Hepatocyte (in vitro differentiated cells): ENCODE data around the gene GLS. TPM values are rescaled to one million over a fixed set of nuclear protein-coding genes. Genes with fewer than 3 reads are reported as not detected.
A peak's percentile ranks its signal among the peaks of the same experiment; 100 is the strongest.

Experiments
- DNase-seq: peaks from one replicate; pipeline ENCODE4 v3.0.0-alpha.2; 2016; ENCODE audit warnings: low spot score
- H2AFZ ChIP-seq: fragments of 200-600 bp; sonication (generic); 2 replicates; pipeline ENCODE4 v1.6.0; 2016; ENCODE audit warnings: antibody characterized with exemption, mild to moderate bottlenecking
- H3K27ac ChIP-seq: fragments of 200-600 bp; sonication (generic); 2 replicates; pipeline ENCODE4 v1.5.1; 2016; ENCODE audit warnings: mild to moderate bottlenecking
- H3K27me3 ChIP-seq: fragments of 200-600 bp; sonication (generic); 2 replicates; pipeline ENCODE4 v1.6.1; 2016
- H3K36me3 ChIP-seq: fragments of 200-600 bp; sonication (generic); replicated peaks from 2 replicates; pipeline ENCODE4 v1.5.1; 2016; ENCODE audit warnings: low read depth; ENCODE audit not compliant: insufficient read depth
- H3K4me1 ChIP-seq: fragments of 200-600 bp; sonication (generic); 2 replicates; pipeline ENCODE4 v1.5.1; 2016; ENCODE audit warnings: mild to moderate bottlenecking, moderate library complexity; ENCODE audit not compliant: insufficient read depth
- H3K4me2 ChIP-seq: fragments of 200-600 bp; sonication (generic); 2 replicates; pipeline ENCODE4 v1.6.0; 2016
- H3K4me3 ChIP-seq: fragments of 200-600 bp; sonication (generic); 2 replicates; pipeline ENCODE4 v1.5.1; 2016; ENCODE audit warnings: mild to moderate bottlenecking
- H3K79me2 ChIP-seq: fragments of 200-600 bp; sonication (generic); 2 replicates; pipeline ENCODE4 v1.6.0; 2017; ENCODE audit warnings: mild to moderate bottlenecking
- H3K9me2 ChIP-seq: fragments of 200-600 bp; sonication (generic); replicated peaks from 2 replicates; pipeline ENCODE4 v1.6.0; 2017; ENCODE audit warnings: mild to moderate bottlenecking; ENCODE audit not compliant: insufficient read depth
- H3K9me3 ChIP-seq: fragments of 200-600 bp; sonication (generic); 2 replicates; pipeline ENCODE4 v1.5.1; 2016; ENCODE audit warnings: low read depth, mild to moderate bottlenecking
- H4K20me1 ChIP-seq: fragments of 200-600 bp; sonication (generic); 2 replicates; pipeline ENCODE4 v1.6.0; 2016; ENCODE audit warnings: mild to moderate bottlenecking; ENCODE audit not compliant: insufficient read depth, poor library complexity, severe bottlenecking
- CTCF ChIP-seq: fragments of 200-600 bp; sonication (generic); IDR thresholded peaks from 2 replicates; pipeline ENCODE4 v1.5.1; 2016; ENCODE audit warnings: antibody characterized with exemption, mild to moderate bottlenecking; ENCODE audit not compliant: poor library complexity
- EZH2 ChIP-seq: fragments of 200-600 bp; sonication (generic); IDR thresholded peaks from 2 replicates; pipeline ENCODE4 v1.6.1; 2016; ENCODE audit warnings: antibody characterized with exemption, mild to moderate bottlenecking, borderline replicate concordance
- EZH2phosphoT487 ChIP-seq: fragments of 200-600 bp; sonication (generic); IDR thresholded peaks from one replicate; pipeline ENCODE4 v1.6.1; 2018; ENCODE audit warnings: antibody characterized with exemption, mild to moderate bottlenecking, low read depth, moderate library complexity; ENCODE audit not compliant: unreplicated experiment, severe bottlenecking
- WGBS: methylation state at CpG from one replicate; pipeline ENCODE4 v1.1.6; 2016; ENCODE audit warnings: low lambda C conversion rate; ENCODE audit errors: missing lambda C conversion rate; 5-methylcytosine and 5-hydroxymethylcytosine counted together
- polyA plus RNA-seq: library from polyadenylated mRNA; unstranded; fragments of >200 nt; fragmentation: Nextera tagmentation; extraction: Ambion mirVana; gene quantifications from 2 replicates; pipeline ENCODE4 v1.2.1, GENCODE V29; 2016
- total RNA-seq: library from RNA; depleted of rRNA; stranded (reverse); fragments of >200 nt; gene quantifications from 2 replicates; pipeline ENCODE4 v1.2.3, GENCODE V29; 2014

GLS gene
- total and polyA plus RNA-seq, 2 experiments from 2014 or later: 78.8 to 460 TPM

DNA sequence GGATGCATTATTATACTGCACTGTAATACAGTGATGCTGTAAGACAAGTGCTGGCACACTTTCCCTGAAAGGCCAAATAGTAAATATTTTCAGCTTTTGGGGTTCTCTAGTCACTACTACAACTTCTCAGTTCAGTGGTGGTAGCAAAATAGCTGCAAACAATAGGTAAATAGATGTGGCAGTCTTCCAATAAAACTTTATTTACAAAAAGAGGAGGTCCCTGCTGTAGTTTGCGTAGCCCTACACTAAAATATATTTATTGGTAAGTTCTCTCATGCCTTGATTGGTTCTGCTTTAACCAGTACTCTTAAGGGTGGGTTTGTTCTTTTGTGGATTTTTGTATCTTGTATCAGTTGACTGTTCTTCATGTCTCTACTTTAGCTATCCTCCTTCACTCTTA, 7.8 kb downstream of the GLS start:
- Histone ChIP-seq H3K9me2 (no peaks in the 10 kb centered on the region), H4K20me1 (peaks cover 78% of the 10 kb centered on the region), H3K4me2 (peak overlapping the region; percentile 71), H3K79me2 (peaks cover 100% of the 10 kb centered on the region), H3K4me1 (no peaks in the 10 kb centered on the region), H2AFZ (no peak overlapping the region), H3K36me3 (no peaks in the 10 kb centered on the region), H3K9me3 (no peaks in the 10 kb centered on the region), H3K4me3 (no peak overlapping the region), H3K27ac (no peak overlapping the region), H3K27me3 (no peaks in the 10 kb centered on the region)
- 87% methylated on average over 1 of the region's 1 CpG for whole genome bisulfite sequencing
- DNase-seq: no peak
- no peak for TF ChIP-seq CTCF
- no peak for TF ChIP-seq EZH2phosphoT487
- TF ChIP-seq EZH2: no peak

GRCh38 chr2:190889175-190889943, 8.7 kb downstream of the GLS start:
- H3K36me3 ChIP-seq: no peaks in the 10 kb centered on the region
- H3K9me2 ChIP-seq: no peaks in the 10 kb centered on the region
- H3K4me2 ChIP-seq: peak overlapping the region; percentile 71
- H3K4me1 ChIP-seq: no peaks in the 10 kb centered on the region
- H3K79me2 ChIP-seq: peaks cover 100% of the 10 kb centered on the region
- no peaks in the 10 kb centered on the region for H3K9me3 ChIP-seq
- DNase-seq: no peak
- no peaks in the 10 kb centered on the region for H3K27me3 ChIP-seq
- TF ChIP-seq EZH2phosphoT487 (no peak), CTCF (no peak), EZH2 (no peak)
- no peak overlapping the region for H2AFZ ChIP-seq
- 66% methylated on average over 3 of the region's 3 CpGs for WGBS
- H3K27ac ChIP-seq: peak overlapping the region; percentile 3
- no peak overlapping the region for H3K4me3 ChIP-seq
- H4K20me1 ChIP-seq: peaks cover 72% of the 10 kb centered on the region

DNA sequence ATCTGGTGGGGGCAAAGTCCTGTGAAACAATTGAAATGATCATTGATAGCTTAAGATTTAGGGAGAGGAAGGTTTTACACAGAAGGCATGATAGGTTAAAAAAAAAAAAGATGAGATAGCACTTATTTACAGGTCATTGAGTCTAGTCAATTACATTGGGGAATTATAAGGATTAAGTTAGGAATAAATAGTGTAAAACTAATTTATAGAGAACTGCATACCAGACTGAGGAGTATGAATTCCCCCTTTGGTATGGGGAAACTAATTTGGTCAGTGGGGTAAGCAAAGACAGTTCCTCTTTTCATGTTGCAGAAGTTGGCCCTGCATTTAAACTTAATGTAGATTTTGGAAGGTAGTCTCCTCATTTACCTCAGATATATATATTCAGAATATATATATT, 10.8 kb downstream of the GLS start:
- H3K9me2 ChIP-seq: no peaks in the 10 kb centered on the region
- H3K79me2 ChIP-seq: peaks cover 100% of the 10 kb centered on the region
- H4K20me1 ChIP-seq: peaks cover 66% of the 10 kb centered on the region
- H3K4me2 ChIP-seq: no peak overlapping the region
- no peak overlapping the region for H2AFZ ChIP-seq
- TF ChIP-seq CTCF (no peak), EZH2 (no peak), EZH2phosphoT487 (no peak)
- H3K9me3 ChIP-seq: no peaks in the 10 kb centered on the region
- no peak overlapping the region for H3K4me3 ChIP-seq
- DNase-seq: no peak
- H3K4me1 ChIP-seq: no peaks in the 10 kb centered on the region
- H3K27ac ChIP-seq: no peak overlapping the region
- H3K27me3 ChIP-seq: no peaks in the 10 kb centered on the region
- H3K36me3 ChIP-seq: no peaks in the 10 kb centered on the region
